CD4-positive, alpha-beta T cell (primary cell): Measurements from ENCODE around the gene ZIM2. TPM values are rescaled to one million over a fixed set of nuclear protein-coding genes. Genes with fewer than 3 reads are reported as not detected.

Experiments used
- ATAC-seq: fragments of 200-7000 bp; cut with Tn5 transposase; one replicate; pipeline ENCODE4 v1.10.0; 2022; ENCODE audit warnings: mild to moderate bottlenecking; ENCODE audit not compliant: poor library complexity
- CTCF ChIA-PET: fragments of 350-600 bp; sonication (Branson Sonifier 250); formaldehyde crosslinking; loops from one replicate; lab custom pipeline; 2021; ENCODE audit warnings: antibody characterized with exemption, inconsistent platforms; lab: Charles Lee
- POLR2A ChIA-PET: fragments of 350-600 bp; sonication (Branson Sonifier 250); formaldehyde crosslinking; loops from one replicate; lab custom pipeline; 2021; ENCODE audit warnings: antibody characterized with exemption, inconsistent platforms; lab: Charles Lee
- DNase-seq, 14 experiments: peaks; one replicate each; pipeline ENCODE4 v3.0.0-alpha.2; 2013 to 2020; ENCODE audit warnings: mixed read lengths in 2 of 14
- H3K27ac ChIP-seq, 2 donors: one replicate each; pipeline versions ENCODE4 v1.5.1 to v1.7.0; 2013; ENCODE audit warnings: low read length in 2 of 2, low read depth in 1 of 2, mild to moderate bottlenecking in 1 of 2
- H3K27me3 ChIP-seq, 2 experiments: 1 replicate in 1 of 2; 2 replicates in 1 of 2; pipeline versions ENCODE4 v1.6.1 to v1.7.0; 2013; ENCODE audit warnings: low read length in 2 of 2, control low read depth in 1 of 2, mild to moderate bottlenecking in 1 of 2, moderate library complexity in 1 of 2; ENCODE audit not compliant: insufficient read depth in 2 of 2, control insufficient read depth in 1 of 2
- H3K36me3 ChIP-seq: one replicate; pipeline ENCODE4 v1.6.1; 2013; ENCODE audit warnings: low read length, control low read depth; ENCODE audit not compliant: insufficient read depth
- H3K4me1 ChIP-seq: one replicate; pipeline ENCODE4 v1.6.1; 2013; ENCODE audit warnings: low read length, control low read depth; ENCODE audit not compliant: insufficient read depth
- H3K4me3 ChIP-seq: one replicate; pipeline ENCODE4 v1.5.1; 2013; ENCODE audit warnings: mild to moderate bottlenecking, low read length, moderate library complexity
- H3K9me3 ChIP-seq, 2 experiments: 1 replicate in 1 of 2; 2 replicates in 1 of 2; pipeline versions ENCODE4 v1.6.1 to v1.7.0; 2013; ENCODE audit warnings: low read length in 2 of 2, mild to moderate bottlenecking in 2 of 2, control low read depth in 1 of 2, moderate library complexity in 1 of 2; ENCODE audit not compliant: control insufficient read depth in 1 of 2, insufficient read depth in 1 of 2
- H3K27ac Mint-ChIP-seq: one replicate; pipeline ENCODE4 v1.8.0; 2020; ENCODE audit warnings: mixed read lengths
- H3K27me3 Mint-ChIP-seq: one replicate; pipeline ENCODE4 v1.8.0; 2021; ENCODE audit warnings: mixed read lengths
- H3K36me3 Mint-ChIP-seq: one replicate; pipeline ENCODE4 v1.8.0; 2021; ENCODE audit warnings: low read depth, mixed read lengths
- H3K4me1 Mint-ChIP-seq: one replicate; pipeline ENCODE4 v1.8.0; 2021; ENCODE audit warnings: low read depth, mixed read lengths
- H3K4me3 Mint-ChIP-seq: one replicate; pipeline ENCODE4 v1.8.0; 2020; ENCODE audit warnings: mild to moderate bottlenecking, mixed read lengths
- H3K9me3 Mint-ChIP-seq: one replicate; pipeline ENCODE4 v1.8.0; 2020; ENCODE audit warnings: mixed read lengths
- CTCF ChIP-seq: fragments of 200-600 bp; IDR thresholded peaks from one replicate; pipeline ENCODE4 v1.8.0; 2022; ENCODE audit warnings: antibody characterized with exemption, mild to moderate bottlenecking
- intact Hi-C, 2 experiments: fragments of 100-400 bp; cut with DNase I in 1 of 2; cut with micrococcal nuclease in 1 of 2; formaldehyde crosslinking; loops; one replicate each; pipeline versions ENCODE4 v1.15.1 to v1.9.0; 2023 to 2025; cut with DNase I, micrococcal nuclease
- total RNA-seq, 174 experiments: library from RNA in 2 of 174; stranded (reverse) in 2 of 174; gene quantifications; one replicate each; pipeline ENCODE4 v1.2.3 and lab custom pipeline; 2021 to 2026

The ZIM2 gene
- total RNA-seq, 2 experiments from 2014 or later = not detected

DNA sequence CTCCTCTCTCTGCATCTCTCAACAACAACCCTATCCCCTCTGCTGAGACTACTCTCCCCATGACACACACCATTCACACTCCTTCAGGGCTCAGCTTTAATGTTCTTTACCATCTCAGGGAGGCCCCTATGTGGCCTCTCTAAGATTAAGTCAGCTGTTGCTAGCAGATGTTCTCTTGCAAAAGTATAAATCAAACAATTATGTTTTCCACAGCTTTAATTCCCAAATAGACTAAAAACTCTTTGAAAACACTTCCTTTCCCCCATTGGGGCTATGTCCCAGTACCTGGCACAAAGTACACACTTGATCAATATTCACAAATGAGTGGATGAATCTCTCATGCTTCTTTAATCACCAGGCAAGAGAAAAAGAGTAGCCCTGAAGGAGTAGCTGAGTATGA lies 5.1 kb downstream of the ZIM2 start:
- no peak for TF ChIP-seq CTCF
- H3K4me3 ChIP-seq = no peak overlapping the region
- H3K27me3 ChIP-seq = peaks cover 2 to 9% of the 10 kb centered on the region in 2 experiments
- Mint-ChIP-seq H3K27me3 (peaks cover 6% of the 10 kb centered on the region), H3K27ac (no peak overlapping the region), H3K9me3 (peaks cover 27% of the 10 kb centered on the region), H3K36me3 (peaks cover 29% of the 10 kb centered on the region), H3K4me1 (no peaks in the 10 kb centered on the region), H3K4me3 (no peak overlapping the region)
- ATAC-seq (no peak), DNase-seq (no peak)
- intact Hi-C loops = no loop called here
- H3K36me3 ChIP-seq = no peaks in the 10 kb centered on the region
- POLR2A ChIA-PET = no interaction called here
- no peak overlapping the region for H3K27ac ChIP-seq
- H3K4me1 ChIP-seq = peaks cover 3% of the 10 kb centered on the region
- CTCF ChIA-PET = no interaction called here
- H3K9me3 ChIP-seq = peaks cover 47 to 48% of the 10 kb centered on the region in 2 experiments

DNA sequence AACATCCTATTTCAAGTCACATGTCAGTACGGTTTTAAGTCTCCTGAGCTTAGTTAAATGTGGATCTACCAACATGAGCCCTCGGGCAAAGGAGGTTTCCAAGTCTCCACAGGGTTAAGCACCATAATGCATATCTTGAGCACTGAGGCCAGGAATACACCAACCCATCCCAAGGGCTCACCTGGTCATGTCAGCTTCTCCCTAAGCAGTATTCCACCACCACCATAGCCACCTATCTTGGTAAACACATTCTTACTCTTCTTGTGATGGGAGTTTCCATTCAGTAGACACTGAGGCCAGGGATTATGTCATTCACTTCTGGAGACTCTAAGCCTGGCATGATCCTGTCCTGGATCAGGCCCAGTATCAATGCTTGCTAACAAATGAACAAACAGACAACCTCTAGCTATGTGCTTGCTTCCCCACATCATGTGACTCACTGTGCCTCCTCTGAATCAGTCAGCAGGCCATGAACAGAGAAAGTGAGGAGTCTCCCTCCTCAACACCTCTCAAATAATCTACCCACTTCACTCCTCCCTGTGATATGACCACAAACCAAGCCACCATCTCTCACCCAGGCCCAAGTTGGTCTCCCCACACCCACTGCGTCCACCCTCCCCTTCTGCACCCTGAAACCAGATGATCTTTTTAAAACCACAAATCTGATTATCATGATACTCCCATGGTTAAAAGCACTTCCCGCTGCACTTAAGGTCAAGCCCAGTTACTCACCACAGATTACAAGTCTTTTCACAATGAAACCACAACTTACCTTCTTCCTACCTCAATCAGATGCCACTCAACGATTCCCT lies 5.8 kb downstream of the ZIM2 start:
- CTCF ChIA-PET = no interaction called here
- no peak overlapping the region for H3K4me3 Mint-ChIP-seq
- H3K27me3 Mint-ChIP-seq = peaks cover 6% of the 10 kb centered on the region
- intact Hi-C loops = no loop called here
- ATAC-seq (no peak), DNase-seq (no peak)
- no peak overlapping the region for H3K27ac Mint-ChIP-seq
- no peaks in the 10 kb centered on the region for H3K4me1 Mint-ChIP-seq
- H3K4me1 ChIP-seq = peaks cover 3% of the 10 kb centered on the region
- no peaks in the 10 kb centered on the region for H3K36me3 ChIP-seq
- TF ChIP-seq CTCF = no peak
- H3K4me3 ChIP-seq = no peak overlapping the region
- no peak overlapping the region for H3K27ac ChIP-seq
- POLR2A ChIA-PET = no interaction called here
- H3K9me3 ChIP-seq = peaks cover 41 to 45% of the 10 kb centered on the region in 2 experiments
- peaks cover 33% of the 10 kb centered on the region for H3K9me3 Mint-ChIP-seq
- peaks cover 2 to 9% of the 10 kb centered on the region in 2 experiments for H3K27me3 ChIP-seq
- H3K36me3 Mint-ChIP-seq = peaks cover 29% of the 10 kb centered on the region

- H3K36me3 ChIP-seq = no peaks in the 10 kb centered on the region
- H3K27ac ChIP-seq = no peak overlapping the region
- peaks cover 35% of the 10 kb centered on the region for H3K9me3 Mint-ChIP-seq
- no peak for TF ChIP-seq CTCF
- H3K4me3 Mint-ChIP-seq = no peak overlapping the region
- no peaks in the 10 kb centered on the region for H3K4me1 ChIP-seq
- H3K4me1 Mint-ChIP-seq = no peaks in the 10 kb centered on the region
- intact Hi-C loops = no loop called here
- H3K27me3 Mint-ChIP-seq = peaks cover 6% of the 10 kb centered on the region
- no peaks in the 10 kb centered on the region for H3K27me3 ChIP-seq
- ATAC-seq (no peak), DNase-seq (no peak)
- CTCF ChIA-PET = no interaction called here
- H3K4me3 ChIP-seq = no peak overlapping the region
- H3K36me3 Mint-ChIP-seq = peaks cover 23% of the 10 kb centered on the region
- H3K27ac Mint-ChIP-seq = no peak overlapping the region
- H3K9me3 ChIP-seq = peaks cover 26 to 28% of the 10 kb centered on the region in 2 experiments
- POLR2A ChIA-PET = no interaction called here
Observed at GRCh38 chr19:56832352-56832928, 8.1 kb downstream of the ZIM2 start.
